Keratinocyte (primary cell): Measurements from ENCODE around the gene ARPC4. TPM values are rescaled to one million over a fixed set of nuclear protein-coding genes. Genes with fewer than 3 reads are reported as not detected.
A peak's percentile ranks its signal among the peaks of the same experiment; 100 is the strongest.

Experiments
- DNase-seq: peaks from one replicate; pipeline ENCODE4 v3.0.0-alpha.2; 2011; ENCODE audit warnings: low read depth, missing footprints, low spot score
- FAIRE-seq: peaks from 2 replicates; lab custom pipeline; 2011; peaks lifted over from hg19 to GRCh38; lab: Jason Lieb, UNC
- H2AFZ ChIP-seq: 2 replicates; pipeline ENCODE4 v1.6.0; 2012; ENCODE audit warnings: low read length, control low read depth, inconsistent platforms; ENCODE audit not compliant: control insufficient read depth
- H3K27ac ChIP-seq: 2 replicates; pipeline ENCODE4 v1.5.1; 2011; ENCODE audit warnings: low read length; ENCODE audit not compliant: control insufficient read depth, insufficient read depth
- H3K27me3 ChIP-seq: 3 replicates; pipeline ENCODE4 v1.6.0; 2011; ENCODE audit warnings: low read length; ENCODE audit not compliant: control insufficient read depth, insufficient read depth; ENCODE audit errors: extremely low read depth
- H3K36me3 ChIP-seq, 2 experiments: 2 replicates in 1 of 2; 3 replicates in 1 of 2; pipeline ENCODE4 v1.5.1; 2011; ENCODE audit warnings: low read length in 2 of 2, mild to moderate bottlenecking in 1 of 2; ENCODE audit not compliant: control insufficient read depth in 2 of 2, insufficient read depth in 2 of 2; ENCODE audit errors: extremely low read depth in 1 of 2
- H3K4me1 ChIP-seq: 3 replicates; pipeline ENCODE4 v1.5.1; 2011; ENCODE audit warnings: low read length; ENCODE audit not compliant: control insufficient read depth, insufficient read depth; ENCODE audit errors: extremely low read depth
- H3K4me2 ChIP-seq: 3 replicates; pipeline ENCODE4 v1.6.0; 2011; ENCODE audit warnings: low read depth, low read length; ENCODE audit not compliant: control insufficient read depth, insufficient read depth; ENCODE audit errors: extremely low read depth
- H3K4me3 ChIP-seq, 3 experiments: fragments of 200-600 bp in 1 of 3; sonication (generic) in 1 of 3; 2 replicates in 2 of 3; 3 replicates in 1 of 3; pipeline ENCODE4 v1.5.1; 2011 to 2016; ENCODE audit warnings: low read length in 3 of 3, mild to moderate bottlenecking in 3 of 3, control low read depth in 2 of 3, inconsistent platforms in 1 of 3, low read depth in 1 of 3, mixed read lengths in 1 of 3, mixed run types in 1 of 3, moderate library complexity in 1 of 3; ENCODE audit not compliant: control insufficient read depth in 2 of 3, insufficient read depth in 2 of 3; ENCODE audit errors: extremely low read depth in 1 of 3
- H3K79me2 ChIP-seq: 2 replicates; pipeline ENCODE4 v1.6.0; 2012; ENCODE audit warnings: low read length; ENCODE audit not compliant: control insufficient read depth, insufficient read depth
- H3K9ac ChIP-seq: 3 replicates; pipeline ENCODE4 v1.6.0; 2011; ENCODE audit warnings: low read length; ENCODE audit not compliant: control insufficient read depth, insufficient read depth; ENCODE audit errors: extremely low read depth
- H3K9me1 ChIP-seq: 3 replicates; pipeline ENCODE4 v1.6.0; 2011; ENCODE audit warnings: low read length; ENCODE audit not compliant: control insufficient read depth, insufficient read depth; ENCODE audit errors: extremely low read depth
- H3K9me3 ChIP-seq: 2 replicates; pipeline ENCODE4 v1.5.1; 2012; ENCODE audit warnings: low read depth, low read length; ENCODE audit not compliant: control insufficient read depth
- H4K20me1 ChIP-seq: 3 replicates; pipeline ENCODE4 v1.6.0; 2011; ENCODE audit warnings: low read length; ENCODE audit not compliant: control insufficient read depth, insufficient read depth; ENCODE audit errors: extremely low read depth
- EZH2 ChIP-seq: IDR thresholded peaks from one replicate; pipeline ENCODE4 v1.6.1; 2012; ENCODE audit warnings: inconsistent platforms, mild to moderate bottlenecking, low read length, moderate library complexity
- dilution Hi-C: fragments of 300-500 bp; cut with MboI; formaldehyde crosslinking; loops from one replicate; pipeline ENCODE4 v1.7.0; 2020; ENCODE audit warnings: low sequenced_read_pairs; ENCODE audit not compliant: extremely low pct_ligation_motif_present
- polyA plus RNA-seq, 5 experiments: library from polyadenylated mRNA; depleted of rRNA in 3 of 5; stranded (reverse) in 3 of 5; stranded (forward) in 1 of 5; unstranded in 1 of 5; fragments of >200 nt; gene quantifications; 1 replicate in 1 of 5; 2 replicates in 3 of 5; 3 replicates in 1 of 5; pipeline versions ENCODE4 v1.2.1 to v1.2.3, GENCODE V29; 2011 to 2012; ENCODE audit warnings: missing spikeins in 2 of 5, low read depth in 1 of 5, low replicate concordance in 1 of 5
- TF ChIP-seq, protein P1 (sequence below), 3 experiments: IDR thresholded peaks in 1 of 3; conservative IDR thresholded peaks in 1 of 3; optimal IDR thresholded peaks in 1 of 3; 2 replicates in 2 of 3; 3 replicates in 1 of 3; pipeline versions ENCODE3 to v1.5.1; 2011; ENCODE audit warnings: low read length in 3 of 3, mild to moderate bottlenecking in 3 of 3, moderate library complexity in 2 of 3, control low read depth in 1 of 3, inconsistent platforms in 1 of 3; ENCODE audit not compliant: insufficient read depth in 2 of 3; ENCODE audit errors: extremely low read depth in 1 of 3

ARPC4 gene
- polyA plus RNA-seq, 1 donor (not counting 4 experiments of a cell fraction or from before 2014, with no cell fraction given): 173 TPM

DNA sequence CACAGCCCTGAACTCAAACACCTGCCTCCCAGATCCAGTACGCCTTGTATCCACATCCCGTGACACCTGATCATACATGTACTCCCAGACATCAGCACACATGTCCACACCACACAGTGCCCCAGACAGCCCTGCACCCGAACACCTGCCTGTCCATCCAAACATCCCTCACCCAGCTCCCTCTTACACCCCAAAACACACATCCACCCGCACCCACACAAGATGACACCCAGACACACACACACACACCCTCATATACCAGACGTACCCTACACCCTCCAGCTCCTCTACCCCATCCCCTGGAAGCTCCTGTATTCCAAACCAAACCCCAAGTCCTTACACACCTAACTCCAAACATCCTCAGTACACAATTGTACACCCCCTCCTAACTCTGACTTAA, 23.9 kb upstream of the ARPC4 start:
- Histone ChIP-seq H3K4me1 (peaks cover 5% of the 10 kb centered on the region), H3K4me3 (peak overlapping the region; percentile 33 to 63 (median 36)), H3K4me2 (peak overlapping the region; percentile 79), H4K20me1 (no peaks in the 10 kb centered on the region), H3K36me3 (no peaks in the 10 kb centered on the region), H3K27ac (no peak overlapping the region), H3K27me3 (peaks cover 5% of the 10 kb centered on the region), H2AFZ (no peak overlapping the region), H3K9me3 (no peaks in the 10 kb centered on the region), H3K79me2 (no peaks in the 10 kb centered on the region), H3K9me1 (no peaks in the 10 kb centered on the region), H3K9ac (peak overlapping the region; percentile 29)
- dilution Hi-C loops: no loop called here
- no peak for DNase-seq
- TF ChIP-seq, protein P1, sequence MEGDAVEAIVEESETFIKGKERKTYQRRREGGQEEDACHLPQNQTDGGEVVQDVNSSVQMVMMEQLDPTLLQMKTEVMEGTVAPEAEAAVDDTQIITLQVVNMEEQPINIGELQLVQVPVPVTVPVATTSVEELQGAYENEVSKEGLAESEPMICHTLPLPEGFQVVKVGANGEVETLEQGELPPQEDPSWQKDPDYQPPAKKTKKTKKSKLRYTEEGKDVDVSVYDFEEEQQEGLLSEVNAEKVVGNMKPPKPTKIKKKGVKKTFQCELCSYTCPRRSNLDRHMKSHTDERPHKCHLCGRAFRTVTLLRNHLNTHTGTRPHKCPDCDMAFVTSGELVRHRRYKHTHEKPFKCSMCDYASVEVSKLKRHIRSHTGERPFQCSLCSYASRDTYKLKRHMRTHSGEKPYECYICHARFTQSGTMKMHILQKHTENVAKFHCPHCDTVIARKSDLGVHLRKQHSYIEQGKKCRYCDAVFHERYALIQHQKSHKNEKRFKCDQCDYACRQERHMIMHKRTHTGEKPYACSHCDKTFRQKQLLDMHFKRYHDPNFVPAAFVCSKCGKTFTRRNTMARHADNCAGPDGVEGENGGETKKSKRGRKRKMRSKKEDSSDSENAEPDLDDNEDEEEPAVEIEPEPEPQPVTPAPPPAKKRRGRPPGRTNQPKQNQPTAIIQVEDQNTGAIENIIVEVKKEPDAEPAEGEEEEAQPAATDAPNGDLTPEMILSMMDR (optimal IDR thresholded peaks at IDR 0.05 in 1 of 3, IDR thresholded peaks at IDR 0.05 in 1 of 3, conservative IDR thresholded peaks at IDR 0.05 in 1 of 3; ENCODE audit: extremely low read depth in 1 of 3, insufficient read depth in 2 of 3, low read length in 3 of 3): no peak
- no peak for TF ChIP-seq EZH2
- FAIRE-seq: no peak

DNA sequence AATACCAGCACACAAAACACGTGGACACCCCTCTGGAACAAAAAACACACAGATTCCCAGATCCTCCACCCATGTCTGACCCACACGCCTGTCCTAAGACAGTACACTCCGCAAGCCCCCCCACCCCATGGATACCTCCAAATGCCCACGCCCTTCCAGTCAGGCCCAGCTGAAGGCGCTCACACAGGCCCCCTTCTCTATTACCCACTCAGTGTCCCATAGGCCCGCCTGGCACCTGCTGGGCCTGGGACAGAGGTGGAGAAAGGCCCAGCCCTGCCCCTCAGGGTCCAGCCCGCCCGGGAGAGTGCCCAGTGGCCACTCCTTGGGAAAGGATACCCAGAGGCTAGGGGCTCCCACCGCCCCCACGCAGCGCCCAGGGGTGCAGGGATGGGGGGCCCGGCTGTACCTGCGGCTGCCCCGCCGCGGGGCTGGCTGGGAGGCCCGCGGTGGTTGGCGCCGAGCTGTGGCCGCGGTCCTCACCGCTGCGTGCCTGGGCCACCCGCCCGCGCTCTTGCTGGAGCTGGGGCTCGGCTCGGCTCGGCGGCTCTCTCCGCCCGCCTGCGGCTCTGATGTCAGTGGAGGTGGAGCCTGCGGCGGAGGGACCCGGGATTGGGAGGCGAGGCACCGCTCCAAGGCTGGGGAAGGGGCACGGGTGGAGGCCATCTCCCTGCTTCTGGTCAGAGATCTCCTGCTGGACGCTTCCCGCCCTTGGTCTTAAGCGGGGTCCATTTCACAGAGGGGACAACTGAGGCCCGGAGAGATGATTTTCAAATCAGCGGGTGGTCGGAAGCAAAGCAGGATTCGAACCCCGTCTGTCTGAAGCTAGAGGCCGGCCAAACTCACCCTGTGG, 23.2 kb upstream of the ARPC4 start, which contains the start of gene CAMK1:
CAMK1 (minus strand) TSS at position 522 of the 850 bp plus-strand sequence. CDS start 2,198 bp downstream, outside the sequence.
- no peak within 1 kb of the TSS for H3K27ac ChIP-seq
- dilution Hi-C loops: no loop called here
- no peaks in the 10 kb centered on the region for H3K79me2 ChIP-seq
- peak within 1 kb of the TSS; percentile 79 for H3K4me2 ChIP-seq
- no peak for DNase-seq
- H3K9me1 ChIP-seq: no peaks in the 10 kb centered on the region
- peak within 1 kb of the TSS; percentile 52 for H3K9ac ChIP-seq
- H3K27me3 ChIP-seq: peaks cover 5% of the 10 kb centered on the region
- H3K4me1 ChIP-seq: peaks cover 5% of the 10 kb centered on the region
- H2AFZ ChIP-seq: peak within 1 kb of the TSS; percentile 83
- H3K36me3 ChIP-seq: no peaks in the 10 kb centered on the region
- TF ChIP-seq, protein P1 (optimal IDR thresholded peaks at IDR 0.05 in 1 of 3, IDR thresholded peaks at IDR 0.05 in 1 of 3, conservative IDR thresholded peaks at IDR 0.05 in 1 of 3; ENCODE audit: extremely low read depth in 1 of 3, insufficient read depth in 2 of 3, low read length in 3 of 3): no peak
- no peak for TF ChIP-seq EZH2
- FAIRE-seq: no peak
- H3K9me3 ChIP-seq: no peaks in the 10 kb centered on the region
- no peaks in the 10 kb centered on the region for H4K20me1 ChIP-seq
- H3K4me3 ChIP-seq: peak within 1 kb of the TSS; percentile 33 to 63 (median 36)
